GM18858 (cell line): ENCODE results near the gene KCNA1.
"Not testable (repeated sequence)": the region's sequence is repeated elsewhere in the genome, so short reads cannot be mapped to it uniquely, and the experiment has no call there.

Source experiments
- ATAC-seq: cut with Tn5 transposase; IDR thresholded peaks from one replicate; pipeline ENCODE4 v1.9.1; 2021; ENCODE audit not compliant: unreplicated experiment

KCNA1 gene

GRCh38 chr12:4909734-4910501 lies at the start of gene KCNA1:
TSS of gene KCNA1 (plus strand) at chr12:4909905. CDS start at chr12:4911379, 1,474 bp downstream.
- ATAC-seq: no peak

- ATAC-seq: no peak
Measured at GRCh38 chr12:4860741-4861140, 49.0 kb upstream of the KCNA1 start.

- ATAC-seq: no peak
Measured at GRCh38 chr12:4862809-4863208, 46.9 kb upstream of the KCNA1 start.

GRCh38 chr12:4864575-4864974 lies 45.1 kb upstream of the KCNA1 start:
- ATAC-seq: no peak

GRCh38 chr12:4865246-4865645 lies 44.5 kb upstream of the KCNA1 start:
- no peak for ATAC-seq

- ATAC-seq: no peak
Measured at GRCh38 chr12:4866299-4866698, 43.4 kb upstream of the KCNA1 start.

- ATAC-seq: no peak
Measured at GRCh38 chr12:4867384-4867783, 42.3 kb upstream of the KCNA1 start.

- ATAC-seq: no peak
Measured at GRCh38 chr12:4870423-4870822, 39.3 kb upstream of the KCNA1 start.

- ATAC-seq: no peak
Measured at GRCh38 chr12:4871514-4871913, 38.2 kb upstream of the KCNA1 start.

- ATAC-seq: no peak
Measured at GRCh38 chr12:4873947-4874346, 35.8 kb upstream of the KCNA1 start.

GRCh38 chr12:4874671-4875070 lies 35.0 kb upstream of the KCNA1 start:
- no peak for ATAC-seq

GRCh38 chr12:4879481-4879880 lies 30.2 kb upstream of the KCNA1 start:
- ATAC-seq: not testable (repeated sequence)

- no peak for ATAC-seq
Measured at GRCh38 chr12:4881266-4882064, 28.2 kb upstream of the KCNA1 start.

GRCh38 chr12:4891866-4892265 lies 17.8 kb upstream of the KCNA1 start:
- no peak for ATAC-seq

- ATAC-seq: no peak
Measured at GRCh38 chr12:4892418-4892817, 17.3 kb upstream of the KCNA1 start.

- no peak for ATAC-seq
Measured at GRCh38 chr12:4894019-4894418, 15.7 kb upstream of the KCNA1 start.

- ATAC-seq: no peak
Measured at GRCh38 chr12:4899364-4899763, 10.3 kb upstream of the KCNA1 start.

GRCh38 chr12:4900327-4900726 lies 9.4 kb upstream of the KCNA1 start:
- ATAC-seq: no peak

- no peak for ATAC-seq
Measured at GRCh38 chr12:4905316-4905715, 4.4 kb upstream of the KCNA1 start.

- no peak for ATAC-seq
Measured at GRCh38 chr12:4908684-4909409, 858 bp upstream of the KCNA1 start.

GRCh38 chr12:4909410-4909733 lies 333 bp upstream of the KCNA1 start:
- ATAC-seq: no peak
